Choroid plexus epithelial cell (primary cell): ENCODE measurements around the gene LAP3.
A peak's percentile ranks its signal among the peaks of the same experiment; 100 is the strongest.

Source experiments
- DNase-seq: peaks from one replicate; pipeline ENCODE4 v3.0.0-alpha.2; 2010; ENCODE audit warnings: low read depth
- H3K4me3 ChIP-seq: 2 replicates; pipeline ENCODE4 v1.5.1; 2011; ENCODE audit warnings: low read depth, mild to moderate bottlenecking, control low read depth, low read length, moderate library complexity
- CTCF ChIP-seq: conservative IDR thresholded peaks from 2 replicates; pipeline ENCODE4 v1.5.1; 2011; ENCODE audit warnings: low read depth, mild to moderate bottlenecking, control low read depth, inconsistent platforms, low read length, moderate library complexity

Gene LAP3

DNA sequence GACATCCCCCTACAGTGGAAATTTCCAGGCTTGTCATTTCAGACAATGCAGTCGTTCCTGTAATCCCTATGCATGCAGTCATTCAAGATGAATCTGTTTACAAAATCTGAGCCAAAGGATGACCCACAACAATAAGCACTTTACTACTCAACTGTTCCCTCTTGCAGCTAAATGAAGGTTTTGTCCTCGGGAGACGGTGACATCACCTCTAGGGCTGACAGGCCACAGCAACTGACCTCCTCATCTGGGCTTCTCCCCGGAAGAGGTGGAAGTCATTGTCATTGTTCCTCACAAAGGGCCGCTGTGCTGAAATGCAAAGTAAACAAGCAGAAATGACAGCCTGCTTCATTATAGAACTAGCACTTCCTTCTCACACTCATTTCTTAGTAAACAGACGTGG lies 32.8 kb upstream of the LAP3 start:
- no peak overlapping the region for H3K4me3 ChIP-seq
- DNase-seq: no peak
- TF ChIP-seq CTCF: no peak

- H3K4me3 ChIP-seq: no peak overlapping the region
- peak; percentile 12 for DNase-seq
- no peak for TF ChIP-seq CTCF
Observed at GRCh38 chr4:17544831-17545234, 32.2 kb upstream of the LAP3 start.

- TF ChIP-seq CTCF: no peak
- no peak for DNase-seq
- no peak overlapping the region for H3K4me3 ChIP-seq
Observed at GRCh38 chr4:17545374-17546140, 31.4 kb upstream of the LAP3 start.

DNA sequence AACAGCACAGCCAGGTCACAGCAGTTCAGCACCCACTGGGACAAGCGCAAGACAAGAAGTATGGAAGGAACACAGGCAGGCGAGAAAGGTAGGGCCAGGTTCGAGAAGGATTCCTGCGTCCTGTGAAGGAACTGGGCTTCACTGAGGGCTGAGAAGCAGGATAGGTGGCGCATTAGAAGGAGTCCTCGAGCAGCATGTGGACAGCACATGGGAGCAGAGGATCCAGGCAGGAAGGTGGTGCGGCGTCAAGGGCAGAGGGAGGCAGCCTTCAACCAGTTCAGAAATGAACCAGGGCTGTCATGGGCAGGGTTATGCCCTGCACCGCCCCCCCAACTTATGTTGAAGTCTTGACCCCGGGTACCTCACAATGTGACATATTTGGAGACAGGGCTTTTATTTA lies 30.8 kb upstream of the LAP3 start:
- no peak for DNase-seq
- H3K4me3 ChIP-seq: no peak overlapping the region
- no peak for TF ChIP-seq CTCF

GRCh38 chr4:17546678-17547077 lies 30.3 kb upstream of the LAP3 start:
- no peak for TF ChIP-seq CTCF

GRCh38 chr4:17550549-17550948 lies 26.4 kb upstream of the LAP3 start:
- no peak for TF ChIP-seq CTCF
- H3K4me3 ChIP-seq: no peak overlapping the region
- DNase-seq: no peak

More at GRCh38 chr4:17546678-17547077, 30.3 kb upstream of the LAP3 start:
- no peak overlapping the region for H3K4me3 ChIP-seq
- DNase-seq: no peak

DNA sequence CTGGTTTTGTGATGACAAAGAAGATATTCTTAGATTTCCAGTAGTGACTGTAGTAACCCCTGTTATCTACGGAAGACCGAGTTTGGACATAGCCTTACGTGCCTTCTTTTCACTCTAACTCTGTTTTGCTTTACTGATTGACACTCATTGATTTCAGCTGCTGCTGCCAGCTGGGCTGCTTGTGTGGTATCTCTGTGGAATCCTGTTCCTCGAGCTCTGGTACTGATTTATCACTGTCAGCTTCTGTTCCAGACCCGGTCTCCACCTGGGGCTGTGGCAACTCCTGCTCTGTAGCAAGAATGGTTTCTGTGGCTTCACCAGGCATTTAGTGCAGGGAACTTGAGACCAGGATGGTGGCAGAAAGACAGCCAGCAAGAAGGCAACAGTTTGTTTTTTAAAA lies 24.6 kb upstream of the LAP3 start:
- no peak overlapping the region for H3K4me3 ChIP-seq
- no peak for TF ChIP-seq CTCF
- DNase-seq: no peak
